ENCODE results near the gene RHBDD2. TPM values are rescaled to one million over a fixed set of nuclear protein-coding genes. Genes with fewer than 3 reads are reported as not detected.
A peak's percentile ranks its signal among the peaks of the same experiment; 100 is the strongest.
"Not testable (repeated sequence)": the region's sequence is repeated elsewhere in the genome, so short reads cannot be mapped to it uniquely, and the experiment has no call there.

RHBDD2 gene
- 10 to 100 TPM; 21.1 to 21.8 TPM for total RNA-seq

- H3K36me3 Mint-ChIP-seq (ENCODE audit: low read depth): peaks cover 20% of the 10 kb centered on the region
- H3K4me1 Mint-ChIP-seq: peaks cover 27% of the 10 kb centered on the region
- H3K27ac Mint-ChIP-seq: peak within 1 kb of the TSS; percentile 92
- no peaks in the 10 kb centered on the region for H3K27me3 Mint-ChIP-seq
- peak within 1 kb of the TSS; percentile 90 for H3K4me3 Mint-ChIP-seq
- CTCF ChIA-PET: interaction anchor here (1.6 kb wide), 2 partner anchors 11 to 24 kb away, joined by 3 to 4 read pairs; no protein-coding TSS in a partner anchor
- peak; percentile 97 for DNase-seq
- H3K9me3 Mint-ChIP-seq: no peaks in the 10 kb centered on the region
- POLR2A ChIA-PET: no interaction called here
Observed at GRCh38 chr7:75878769-75879611, at the start of gene RHBDD2. Gene RHBDD2, plus strand, starts transcription at chr7:75879034. Its CDS starts 49 bp downstream, at chr7:75879083.

GRCh38 chr7:75829656-75830055 is 49.2 kb upstream of the RHBDD2 start:
- CTCF ChIA-PET; POLR2A ChIA-PET; H3K9me3 Mint-ChIP-seq; H3K36me3 Mint-ChIP-seq (ENCODE audit: low read depth); H3K4me3 Mint-ChIP-seq; H3K27ac Mint-ChIP-seq; DNase-seq; H3K27me3 Mint-ChIP-seq; H3K4me1 Mint-ChIP-seq: not testable (repeated sequence)

GRCh38 chr7:75830978-75831377 is 47.9 kb upstream of the RHBDD2 start:
- ChIA-PET POLR2A (no interaction called here), CTCF (no interaction called here)
- no peak for DNase-seq
- Mint-ChIP-seq H3K36me3 (ENCODE audit: low read depth) (no peaks in the 10 kb centered on the region), H3K27me3 (peaks cover 2% of the 10 kb centered on the region), H3K27ac (no peak overlapping the region), H3K4me1 (no peaks in the 10 kb centered on the region), H3K9me3 (no peaks in the 10 kb centered on the region), H3K4me3 (no peak overlapping the region)

GRCh38 chr7:75833662-75834061 is 45.2 kb upstream of the RHBDD2 start:
- H3K4me1 Mint-ChIP-seq; H3K27me3 Mint-ChIP-seq; DNase-seq; H3K27ac Mint-ChIP-seq; H3K4me3 Mint-ChIP-seq; POLR2A ChIA-PET; H3K36me3 Mint-ChIP-seq (ENCODE audit: low read depth); H3K9me3 Mint-ChIP-seq: not testable (repeated sequence)
- CTCF ChIA-PET: interaction anchor here (1.0 kb wide), 1 partner anchor 265 kb away, joined by 3 read pairs; no protein-coding TSS in a partner anchor

GRCh38 chr7:75835688-75836285 is 43.0 kb upstream of the RHBDD2 start:
- Mint-ChIP-seq H3K9me3 (no peaks in the 10 kb centered on the region), H3K36me3 (ENCODE audit: low read depth) (no peaks in the 10 kb centered on the region), H3K4me1 (no peaks in the 10 kb centered on the region), H3K27ac (no peak overlapping the region), H3K27me3 (no peaks in the 10 kb centered on the region), H3K4me3 (no peak overlapping the region)
- ChIA-PET CTCF (interaction anchor here (0.7 kb wide), 1 partner anchor 279 kb away, joined by 3 read pairs; no protein-coding TSS in a partner anchor), POLR2A (no interaction called here)
- no peak for DNase-seq

GRCh38 chr7:75836798-75837197 is 42.0 kb upstream of the RHBDD2 start:
- Mint-ChIP-seq H3K36me3 (ENCODE audit: low read depth) (no peaks in the 10 kb centered on the region), H3K27me3 (no peaks in the 10 kb centered on the region), H3K27ac (no peak overlapping the region), H3K4me1 (no peaks in the 10 kb centered on the region), H3K4me3 (no peak overlapping the region), H3K9me3 (no peaks in the 10 kb centered on the region)
- DNase-seq: no peak
- CTCF ChIA-PET: no interaction called here
- POLR2A ChIA-PET: no interaction called here

GRCh38 chr7:75838281-75838930 is 40.4 kb upstream of the RHBDD2 start:
- H3K36me3 Mint-ChIP-seq (ENCODE audit: low read depth); H3K4me1 Mint-ChIP-seq; H3K27me3 Mint-ChIP-seq; H3K9me3 Mint-ChIP-seq; DNase-seq; H3K27ac Mint-ChIP-seq; POLR2A ChIA-PET; H3K4me3 Mint-ChIP-seq: not testable (repeated sequence)
- CTCF ChIA-PET: interaction anchor here (0.6 kb wide), 2 partner anchors 342 to 512 kb away, joined by 3 read pairs; no protein-coding TSS in a partner anchor

GRCh38 chr7:75840029-75840428 is 38.8 kb upstream of the RHBDD2 start:
- peaks cover 6% of the 10 kb centered on the region for H3K4me1 Mint-ChIP-seq
- no peak for DNase-seq
- no peaks in the 10 kb centered on the region for H3K27me3 Mint-ChIP-seq
- POLR2A ChIA-PET: no interaction called here
- CTCF ChIA-PET: interaction anchor here (0.6 kb wide), 1 partner anchor 1394 kb away, joined by 4 read pairs; no protein-coding TSS in a partner anchor
- no peaks in the 10 kb centered on the region for H3K9me3 Mint-ChIP-seq
- no peak overlapping the region for H3K27ac Mint-ChIP-seq
- no peak overlapping the region for H3K4me3 Mint-ChIP-seq
- H3K36me3 Mint-ChIP-seq (ENCODE audit: low read depth): no peaks in the 10 kb centered on the region

- Mint-ChIP-seq H3K4me3 (no peak overlapping the region), H3K9me3 (no peaks in the 10 kb centered on the region), H3K27ac (no peak overlapping the region), H3K4me1 (peaks cover 6% of the 10 kb centered on the region), H3K27me3 (no peaks in the 10 kb centered on the region), H3K36me3 (ENCODE audit: low read depth) (no peaks in the 10 kb centered on the region)
- POLR2A ChIA-PET: no interaction called here
- DNase-seq: no peak
- CTCF ChIA-PET: no interaction called here
Observed at GRCh38 chr7:75842836-75843446, 35.9 kb upstream of the RHBDD2 start.

- DNase-seq: no peak
- no peaks in the 10 kb centered on the region for H3K36me3 Mint-ChIP-seq (ENCODE audit: low read depth)
- H3K4me3 Mint-ChIP-seq: no peak overlapping the region
- peaks cover 6% of the 10 kb centered on the region for H3K4me1 Mint-ChIP-seq
- H3K9me3 Mint-ChIP-seq: no peaks in the 10 kb centered on the region
- ChIA-PET CTCF (no interaction called here), POLR2A (no interaction called here)
- no peak overlapping the region for H3K27ac Mint-ChIP-seq
- H3K27me3 Mint-ChIP-seq: no peaks in the 10 kb centered on the region
Observed at GRCh38 chr7:75843613-75844116, 35.2 kb upstream of the RHBDD2 start.

- CTCF ChIA-PET: interaction anchor here (0.6 kb wide), 1 partner anchor 28 kb away, joined by 3 read pairs; no protein-coding TSS in a partner anchor
- Mint-ChIP-seq H3K9me3 (no peaks in the 10 kb centered on the region), H3K4me1 (peaks cover 6% of the 10 kb centered on the region)
Observed at GRCh38 chr7:75844158-75844557, 34.7 kb upstream of the RHBDD2 start.

GRCh38 chr7:75845132-75845531 is 33.7 kb upstream of the RHBDD2 start:
- POLR2A ChIA-PET; H3K27me3 Mint-ChIP-seq; DNase-seq; H3K4me3 Mint-ChIP-seq; H3K27ac Mint-ChIP-seq; H3K9me3 Mint-ChIP-seq; H3K4me1 Mint-ChIP-seq; H3K36me3 Mint-ChIP-seq (ENCODE audit: low read depth): not testable (repeated sequence)
- CTCF ChIA-PET: interaction anchor here (0.8 kb wide), 1 partner anchor 175 kb away, joined by 3 read pairs; no protein-coding TSS in a partner anchor

More at GRCh38 chr7:75844158-75844557, 34.7 kb upstream of the RHBDD2 start:
- POLR2A ChIA-PET: no interaction called here
- DNase-seq: no peak
- no peaks in the 10 kb centered on the region for H3K36me3 Mint-ChIP-seq (ENCODE audit: low read depth)
- no peak overlapping the region for H3K27ac Mint-ChIP-seq
- H3K4me3 Mint-ChIP-seq: no peak overlapping the region
- no peaks in the 10 kb centered on the region for H3K27me3 Mint-ChIP-seq

Data from activated CD4-positive, alpha-beta T cell treated with anti-CD3 and anti-CD28 coated beads, Interleukin-2, amount 10 ng/mL, durations not matched to agents 7 days and 5 days (primary cell).